GM20000 (cell line): ENCODE results near the gene ARMC9.

Source experiments
- DNase-seq: peaks from one replicate; pipeline ENCODE4 v3.0.0; 2012; ENCODE audit warnings: low spot score
- TF ChIP-seq, protein P1 (sequence below): IDR thresholded peaks from 2 replicates; pipeline ENCODE4 v1.5.1; 2012; ENCODE audit warnings: mild to moderate bottlenecking, control low read depth; ENCODE audit errors: extremely low read depth, missing control alignments

ARMC9 gene

DNA sequence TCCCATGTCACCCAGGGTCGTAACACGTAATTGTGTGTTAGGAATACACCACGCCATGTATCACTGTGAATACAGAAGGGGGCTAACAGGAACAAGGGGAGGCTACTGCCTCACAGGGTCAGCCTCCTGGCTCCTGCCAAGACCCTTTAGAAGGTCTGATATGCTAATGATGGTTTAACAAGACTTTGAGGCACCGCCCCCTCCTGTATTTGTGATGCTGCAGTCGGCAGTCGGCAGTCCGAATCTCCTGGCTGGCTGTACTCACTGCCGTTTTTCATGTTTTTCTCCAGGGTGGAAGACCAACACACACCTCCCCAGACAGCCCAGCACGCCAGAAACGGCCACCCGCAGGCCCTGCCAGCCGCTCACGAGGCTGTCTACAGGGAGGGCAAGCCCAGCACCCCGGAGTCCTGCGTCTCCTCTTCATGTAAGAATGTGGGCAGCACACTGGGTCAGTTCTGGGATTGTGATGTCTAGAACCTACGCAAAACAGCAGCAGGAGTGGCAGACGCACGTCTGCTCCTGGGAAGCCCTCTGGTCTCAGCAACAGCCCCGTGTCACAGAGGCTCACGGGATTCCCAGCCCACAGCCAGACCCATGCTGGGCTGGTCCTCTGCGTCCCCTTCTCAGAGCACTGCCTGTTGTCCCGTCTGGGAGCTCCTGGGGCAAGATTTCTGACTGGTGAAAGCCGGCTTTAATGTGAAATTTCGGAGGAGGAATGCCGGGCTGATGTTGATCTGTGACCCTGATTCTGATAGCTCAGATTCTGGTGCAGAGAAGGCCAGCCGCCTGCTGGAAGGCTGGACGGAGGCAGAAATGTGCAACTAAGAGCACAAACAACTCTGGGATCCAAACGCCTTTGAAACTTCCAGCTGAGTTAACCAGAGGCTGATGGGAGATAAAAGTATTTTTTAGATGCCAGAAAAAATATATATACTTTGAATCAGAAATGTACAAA is 157.4 kb downstream of the ARMC9 start:
- DNase-seq: no peak
- TF ChIP-seq, protein P1, sequence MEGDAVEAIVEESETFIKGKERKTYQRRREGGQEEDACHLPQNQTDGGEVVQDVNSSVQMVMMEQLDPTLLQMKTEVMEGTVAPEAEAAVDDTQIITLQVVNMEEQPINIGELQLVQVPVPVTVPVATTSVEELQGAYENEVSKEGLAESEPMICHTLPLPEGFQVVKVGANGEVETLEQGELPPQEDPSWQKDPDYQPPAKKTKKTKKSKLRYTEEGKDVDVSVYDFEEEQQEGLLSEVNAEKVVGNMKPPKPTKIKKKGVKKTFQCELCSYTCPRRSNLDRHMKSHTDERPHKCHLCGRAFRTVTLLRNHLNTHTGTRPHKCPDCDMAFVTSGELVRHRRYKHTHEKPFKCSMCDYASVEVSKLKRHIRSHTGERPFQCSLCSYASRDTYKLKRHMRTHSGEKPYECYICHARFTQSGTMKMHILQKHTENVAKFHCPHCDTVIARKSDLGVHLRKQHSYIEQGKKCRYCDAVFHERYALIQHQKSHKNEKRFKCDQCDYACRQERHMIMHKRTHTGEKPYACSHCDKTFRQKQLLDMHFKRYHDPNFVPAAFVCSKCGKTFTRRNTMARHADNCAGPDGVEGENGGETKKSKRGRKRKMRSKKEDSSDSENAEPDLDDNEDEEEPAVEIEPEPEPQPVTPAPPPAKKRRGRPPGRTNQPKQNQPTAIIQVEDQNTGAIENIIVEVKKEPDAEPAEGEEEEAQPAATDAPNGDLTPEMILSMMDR: no peak

DNA sequence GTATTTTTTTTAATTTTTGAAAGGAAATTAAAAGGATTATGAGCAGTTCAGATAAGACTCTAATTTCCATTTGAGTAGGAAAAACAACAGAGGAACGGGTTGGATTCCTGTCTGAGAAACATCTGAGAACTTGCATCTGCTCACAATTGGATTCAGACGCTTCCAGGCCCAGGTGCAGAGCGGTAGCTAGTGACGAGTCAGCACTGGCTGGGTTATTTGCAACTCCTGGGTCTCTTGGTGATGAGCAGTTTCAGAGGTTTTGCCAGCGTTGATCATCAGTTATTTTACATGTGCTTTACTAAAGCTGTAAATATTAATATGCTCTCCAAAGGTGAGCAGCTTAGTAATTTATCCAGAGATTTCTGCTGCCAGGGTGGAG is 158.0 kb downstream of the ARMC9 start:
- TF ChIP-seq, protein P1: no peak
- DNase-seq: no peak

DNA sequence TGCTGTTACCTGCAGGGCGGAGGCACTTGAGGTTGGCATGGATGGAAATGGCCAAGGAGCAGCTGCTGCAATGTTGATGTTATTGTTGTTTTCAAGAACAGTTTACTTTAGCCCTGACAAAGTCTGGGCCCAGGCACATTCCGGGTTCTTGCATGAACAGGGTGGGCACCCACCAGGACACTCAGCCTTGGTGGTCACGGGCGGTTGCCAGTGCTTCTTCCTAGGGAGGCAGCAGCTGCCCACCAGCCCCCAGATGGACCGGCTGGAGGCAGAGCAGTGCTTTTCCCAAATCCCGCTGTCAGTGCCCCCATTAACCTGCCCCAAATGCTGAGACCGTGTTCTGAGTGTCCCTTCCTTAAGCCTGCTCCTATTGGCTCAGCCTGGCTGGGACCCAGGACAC is 158.6 kb downstream of the ARMC9 start:
- DNase-seq: no peak
- TF ChIP-seq, protein P1: no peak

DNA sequence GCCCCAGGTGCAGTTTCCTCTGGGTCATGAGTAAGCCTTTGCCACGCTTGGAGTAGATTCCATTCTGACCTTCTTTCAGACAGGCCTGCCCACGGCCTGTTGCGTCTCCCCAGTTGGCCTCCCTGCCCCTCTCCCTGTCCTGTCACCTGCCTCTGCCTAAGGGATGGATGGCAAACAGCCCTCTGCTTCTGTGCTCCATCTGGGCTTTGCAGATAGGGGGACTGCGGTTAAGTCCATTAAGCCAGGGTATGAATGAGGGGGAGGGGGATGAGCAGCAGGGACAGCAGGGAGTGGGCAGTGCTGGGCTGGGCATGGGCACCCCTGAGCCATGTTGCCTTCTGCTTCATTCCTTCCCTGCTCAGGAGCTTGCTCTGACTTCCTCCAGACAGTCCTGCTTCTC is 159.5 kb downstream of the ARMC9 start:
- DNase-seq: no peak
- TF ChIP-seq, protein P1: no peak

DNA sequence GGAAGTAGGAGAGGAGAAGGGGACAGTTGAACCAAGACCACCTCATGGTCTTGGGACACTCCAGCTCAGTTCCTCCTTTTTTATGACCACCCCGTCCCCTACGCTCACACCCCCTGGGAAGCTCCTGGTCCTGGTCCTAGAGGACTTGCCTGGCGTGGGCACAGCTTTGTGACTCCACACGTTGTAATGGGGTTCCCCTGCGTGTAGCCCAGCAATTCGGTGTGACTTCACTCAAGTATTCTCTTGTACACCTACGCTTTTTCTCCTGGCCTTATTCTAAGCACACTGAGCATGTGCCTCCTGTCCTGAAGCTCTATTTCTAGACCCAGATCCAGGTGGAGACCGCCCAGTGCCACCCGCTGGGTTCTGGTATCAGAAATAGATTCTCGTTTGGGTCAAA is 161.0 kb downstream of the ARMC9 start:
- no peak for DNase-seq
- TF ChIP-seq, protein P1: no peak

DNA sequence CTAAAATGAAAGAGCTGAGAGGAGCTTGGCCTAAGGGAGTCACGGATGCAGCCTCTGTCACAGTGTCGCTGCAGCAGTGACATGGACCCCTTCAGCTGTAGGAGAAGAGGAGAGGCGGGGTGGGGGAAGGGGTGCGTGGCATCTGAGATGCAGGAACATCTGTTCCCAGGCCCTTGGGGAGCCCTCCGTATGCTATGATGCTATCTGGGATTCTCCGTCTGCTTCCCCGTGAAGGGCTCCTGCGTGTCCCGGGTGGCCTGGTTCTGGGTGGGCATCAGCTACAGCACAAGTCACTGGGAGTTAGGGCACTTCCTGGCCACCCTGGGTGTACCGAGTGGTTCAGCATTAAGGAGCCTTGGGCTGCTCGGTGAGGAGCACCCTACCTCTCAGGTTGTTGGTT is 161.5 kb downstream of the ARMC9 start:
- DNase-seq: no peak
- TF ChIP-seq, protein P1: no peak

DNA sequence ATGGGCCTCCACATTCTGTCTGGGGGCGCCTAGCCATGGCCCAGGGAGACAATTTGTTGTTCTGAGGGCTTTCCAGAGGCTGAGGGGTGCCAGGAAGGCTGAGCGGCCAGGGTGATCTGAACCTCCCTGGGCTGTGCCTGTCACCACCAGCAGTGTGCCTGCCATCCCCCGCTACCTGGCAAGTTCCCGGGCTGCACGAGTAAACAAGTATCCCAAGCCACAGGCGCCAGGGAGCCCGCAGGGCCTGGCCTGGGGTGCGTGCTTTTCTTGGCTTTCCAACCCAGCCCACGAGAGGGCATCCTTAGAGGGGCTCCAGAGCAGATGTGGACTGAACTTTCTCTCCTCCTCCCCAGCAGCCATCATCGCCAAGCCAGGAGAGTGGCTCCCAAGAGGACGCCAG is 162.0 kb downstream of the ARMC9 start:
- no peak for DNase-seq
- TF ChIP-seq, protein P1: no peak
